GM19043 (cell line): ENCODE measurements around the gene FH.

Experiments
- ATAC-seq: cut with Tn5 transposase; IDR thresholded peaks from one replicate; pipeline ENCODE4 v1.9.1; 2021; ENCODE audit warnings: low read depth; ENCODE audit not compliant: unreplicated experiment

The FH gene

DNA sequence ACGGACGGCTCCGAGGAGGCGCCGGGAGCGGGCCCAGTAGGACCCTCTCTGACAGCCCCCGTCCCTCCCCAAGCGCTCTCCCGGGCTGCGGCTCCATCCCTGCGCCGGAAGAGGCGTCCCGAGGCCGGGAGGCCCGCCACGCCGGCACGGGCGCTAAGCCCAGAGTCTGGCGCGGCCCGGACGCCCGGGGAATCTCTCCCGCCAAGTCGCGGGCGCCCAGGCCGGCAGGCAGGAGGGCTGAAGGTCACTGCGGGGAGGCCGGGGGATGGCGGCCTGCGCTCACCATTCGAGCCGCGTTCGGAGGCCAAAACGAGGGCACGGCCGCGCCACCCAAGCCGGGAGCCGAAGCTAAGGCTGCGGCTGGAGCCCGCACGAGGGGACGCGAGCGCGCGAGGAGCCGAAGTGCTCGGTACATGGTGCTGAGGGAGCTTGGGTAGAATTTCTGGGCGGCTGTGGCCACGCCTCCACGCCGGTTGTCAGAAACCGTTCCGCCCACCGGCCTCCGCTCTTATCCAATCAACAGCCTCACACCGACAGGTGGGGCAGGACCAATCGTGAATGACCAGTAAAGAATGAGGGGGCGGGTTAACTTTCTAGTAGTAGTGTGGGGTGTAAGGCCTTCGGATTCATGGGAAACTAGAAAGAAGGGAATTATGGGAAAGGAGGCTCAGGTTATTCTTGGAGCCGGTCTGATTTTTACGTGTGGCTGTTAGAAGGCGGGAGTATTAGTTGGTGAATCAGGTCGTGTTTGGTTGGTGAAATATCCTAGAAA lies at the start of gene FH:
FH (minus strand) TSS at position 448 of the 772 bp plus-strand sequence; CDS start at position 415, 33 bp downstream.
- ATAC-seq, result peak; percentile 97

DNA sequence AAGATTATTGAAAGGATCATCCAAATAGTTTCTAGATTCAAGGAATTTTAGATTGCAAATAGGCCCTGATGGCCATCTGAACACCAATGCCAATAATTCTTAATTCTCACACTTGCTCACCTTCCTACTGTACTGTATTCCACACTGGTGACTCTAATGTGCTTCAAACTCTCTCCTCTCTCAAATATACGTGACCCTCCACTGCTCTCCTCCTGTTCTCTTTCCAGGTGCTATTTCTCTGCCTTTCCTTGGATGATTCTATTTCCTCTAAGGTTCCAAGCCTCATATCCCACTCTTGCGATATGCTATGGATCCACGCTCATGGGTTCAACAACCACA lies 41.3 kb upstream of the FH start:
- ATAC-seq, result no peak

DNA sequence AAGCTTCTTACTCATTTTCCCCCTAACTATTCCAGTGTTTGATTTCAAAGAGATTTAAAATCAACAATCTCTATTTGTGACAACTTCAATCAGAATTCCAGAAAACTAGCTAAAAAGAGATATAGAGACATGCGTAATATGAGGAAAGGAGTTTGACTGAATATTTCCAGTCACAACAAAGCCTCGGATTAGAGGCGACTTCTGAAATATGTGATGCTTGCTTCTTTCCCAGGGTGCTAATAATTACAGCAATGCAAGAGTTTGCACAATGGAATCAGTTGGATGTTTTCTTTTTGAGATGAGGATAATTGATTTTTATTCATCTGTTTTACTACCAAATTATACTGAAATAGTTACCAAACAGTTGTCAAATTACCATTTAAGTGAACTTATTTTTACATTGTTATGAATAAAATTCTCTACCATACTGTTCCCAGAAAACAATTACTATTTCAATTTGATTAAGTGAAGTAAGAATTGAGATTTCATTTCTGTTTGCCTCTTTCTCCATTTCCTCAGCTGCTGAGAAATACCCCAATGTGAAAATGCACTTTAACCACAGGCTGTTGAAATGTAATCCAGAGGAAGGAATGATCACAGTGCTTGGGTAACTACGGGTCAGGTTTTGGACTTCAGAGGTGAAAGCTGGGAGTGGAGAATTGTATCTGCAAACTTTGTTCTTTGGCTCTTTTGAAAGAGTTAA lies 40.7 kb upstream of the FH start:
- ATAC-seq, result no peak

DNA sequence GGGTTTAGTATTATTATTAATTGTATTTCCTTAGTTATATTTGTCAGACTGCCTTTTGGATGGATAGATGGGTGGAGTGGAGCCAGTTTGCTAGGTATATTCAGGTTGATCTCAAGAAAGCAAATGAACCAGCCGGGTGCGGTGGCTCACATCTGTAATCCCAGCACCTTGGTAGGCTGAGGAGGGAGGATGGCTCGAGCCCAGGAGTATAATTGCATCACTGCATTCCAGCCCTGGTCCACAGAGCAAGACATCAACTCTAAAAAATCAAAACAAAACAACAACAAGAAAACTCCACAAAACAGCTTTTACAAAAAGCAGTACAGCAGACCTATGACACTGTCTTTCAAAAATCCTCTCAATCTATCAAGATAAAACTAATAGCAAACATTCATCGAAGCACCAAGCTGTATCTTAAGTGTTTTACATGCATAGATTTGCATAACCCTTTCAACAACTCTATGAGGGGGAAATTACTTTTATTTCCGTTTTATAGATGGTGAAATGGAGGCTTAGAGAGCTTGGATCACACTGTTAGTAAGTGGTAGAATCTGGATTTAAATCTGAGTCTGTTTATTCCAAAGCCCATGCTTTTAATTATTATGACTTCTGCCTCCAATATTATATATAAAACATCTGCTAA lies 38.1 kb upstream of the FH start:
- no peak for ATAC-seq

DNA sequence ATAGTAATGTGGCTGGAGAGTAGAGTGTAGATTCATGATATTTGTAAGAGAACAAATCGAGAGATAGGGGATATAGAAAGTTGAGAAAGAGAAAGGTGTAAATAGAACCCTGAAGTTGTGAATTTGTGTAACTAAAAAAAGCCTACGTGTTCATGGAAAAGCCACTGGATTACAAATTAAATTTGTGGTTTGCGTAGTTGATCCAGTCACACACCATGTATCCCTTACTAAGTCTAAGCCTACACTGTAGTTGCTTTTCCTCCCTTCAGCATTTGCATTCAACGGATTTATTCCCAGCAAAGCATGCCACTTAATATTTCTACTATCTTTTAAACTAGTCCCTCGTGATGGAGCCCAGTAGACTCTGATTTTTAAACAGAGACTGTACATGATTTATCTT lies 37.5 kb upstream of the FH start:
- ATAC-seq, result no peak

DNA sequence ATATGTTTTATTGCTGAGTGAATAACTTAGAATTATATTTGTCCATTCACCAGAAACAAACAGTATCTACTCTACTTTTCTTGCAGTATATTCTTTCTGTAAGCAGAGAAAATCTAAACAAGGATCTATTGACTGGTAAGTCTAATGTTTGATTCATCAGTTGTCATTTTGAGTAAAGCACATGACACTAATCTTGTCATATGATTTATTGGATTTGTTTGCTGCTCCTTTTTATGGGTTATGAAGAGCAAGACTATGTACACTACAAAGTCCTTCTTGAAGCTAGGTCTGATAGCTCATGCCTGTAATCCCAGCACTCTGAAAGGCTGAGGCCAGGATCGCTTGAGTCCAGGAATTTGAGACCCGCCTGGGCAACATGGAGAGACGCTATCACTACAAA lies 36.0 kb upstream of the FH start:
- ATAC-seq, result no peak

DNA sequence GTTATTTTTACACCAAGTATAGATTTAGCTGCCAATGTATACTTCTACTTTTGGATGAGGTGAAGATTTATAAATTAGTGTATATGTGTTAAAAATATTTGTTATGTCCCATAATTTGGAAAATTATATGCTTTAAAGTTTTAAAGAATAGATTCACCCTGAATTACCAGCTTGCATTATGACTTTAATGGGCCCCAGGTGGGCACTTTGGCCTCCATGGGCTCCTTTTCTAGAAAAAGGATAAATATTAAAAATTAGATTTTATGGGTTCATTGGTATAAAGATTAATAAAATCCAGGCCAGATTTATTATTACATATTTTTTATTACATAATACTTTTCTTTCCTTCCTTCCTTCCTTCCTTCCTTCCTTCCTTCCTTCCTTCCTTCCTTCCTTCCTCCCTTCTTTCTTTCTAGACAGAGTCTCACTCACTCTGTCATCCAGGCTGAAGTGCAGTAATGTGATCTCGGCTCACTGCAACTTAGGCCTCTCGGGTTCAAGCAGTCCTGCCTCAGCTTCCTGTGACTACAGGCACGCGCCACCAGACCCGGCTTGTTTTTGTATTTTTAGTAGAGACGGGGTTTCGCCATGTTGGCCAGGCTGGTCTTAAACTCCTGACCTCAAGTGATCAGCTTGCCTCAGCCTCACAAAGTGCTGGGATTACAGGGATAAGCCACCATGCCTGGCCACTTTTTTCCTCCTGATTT lies 34.5 kb upstream of the FH start:
- ATAC-seq, result no peak

DNA sequence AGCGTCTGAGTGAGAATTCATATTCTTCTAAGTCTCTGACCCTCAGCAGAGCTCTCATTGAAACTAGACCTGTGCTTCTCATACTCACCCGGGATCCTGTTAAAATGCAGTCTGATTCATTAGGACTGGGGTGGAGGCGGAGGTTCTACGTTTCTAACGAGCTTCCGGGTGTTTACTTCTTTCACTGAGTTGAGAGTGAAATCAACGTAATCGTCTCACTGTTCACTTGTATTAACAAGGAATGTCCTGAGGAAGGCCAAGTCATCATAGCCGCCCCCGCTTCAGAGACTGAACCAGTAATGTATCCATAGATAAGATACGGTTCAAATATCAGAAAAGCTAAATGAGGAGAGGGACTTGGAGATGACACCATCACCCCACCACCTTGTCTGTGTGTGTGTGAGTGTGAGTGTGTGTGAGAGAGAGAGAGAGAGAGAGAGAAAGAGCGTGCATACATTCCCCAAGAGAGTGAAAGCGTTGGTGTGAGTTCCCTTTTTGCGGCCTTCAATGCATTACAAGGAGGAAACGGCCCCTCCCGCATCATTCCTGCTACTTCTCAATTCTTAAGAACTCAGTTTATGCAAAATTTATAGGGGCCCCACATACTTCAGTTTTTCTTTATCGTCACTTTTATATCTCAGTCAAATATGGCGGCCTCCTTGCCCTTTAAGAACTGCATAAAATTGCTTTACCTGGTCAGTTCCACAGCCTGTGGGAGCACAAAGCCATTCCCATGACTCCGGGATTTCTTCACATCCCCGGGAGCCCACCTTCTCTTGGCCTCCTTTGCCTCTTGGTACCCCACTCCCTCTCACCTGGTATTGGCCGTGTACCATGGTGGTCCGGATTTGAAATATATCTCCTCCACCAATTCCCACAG lies 32.4 kb upstream of the FH start:
- ATAC-seq, result peak; percentile 75

DNA sequence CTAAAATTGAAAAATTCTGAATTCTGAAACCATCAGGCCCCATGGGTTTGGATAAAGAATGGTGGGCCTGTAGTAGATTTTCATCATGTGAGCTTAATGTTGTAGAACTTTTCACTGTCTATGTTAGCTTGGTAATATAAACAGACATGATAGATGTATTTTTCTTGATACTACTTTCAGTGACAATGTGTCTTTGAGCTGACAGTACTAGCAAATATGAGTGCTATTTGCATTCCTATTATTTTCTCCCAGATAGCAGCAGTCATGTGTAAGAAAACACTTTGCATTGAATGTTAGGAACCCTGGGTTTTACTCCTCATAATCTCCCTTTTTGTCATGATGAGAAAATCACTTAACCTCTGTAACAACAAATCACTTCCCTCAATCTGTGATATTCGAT lies 30.8 kb upstream of the FH start:
- ATAC-seq, result no peak

DNA sequence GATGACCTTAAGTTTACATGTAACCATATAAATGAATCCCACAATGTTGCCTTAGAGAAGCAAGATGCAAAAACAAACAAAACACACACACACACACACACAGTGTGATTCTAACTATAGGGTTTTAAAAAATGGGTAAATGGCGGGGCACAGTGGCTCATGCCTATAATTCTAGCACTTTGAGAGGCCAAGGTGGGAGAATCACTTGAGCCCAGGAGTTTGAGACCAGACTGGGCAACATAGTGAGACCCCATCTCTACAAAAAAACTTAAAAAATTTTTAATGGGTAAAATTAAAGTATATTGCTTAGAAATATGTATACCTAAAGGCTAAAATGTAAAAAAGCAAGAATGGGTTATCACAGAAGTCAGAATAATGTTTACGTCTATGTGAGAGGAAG lies 28.5 kb upstream of the FH start:
- ATAC-seq, result no peak

DNA sequence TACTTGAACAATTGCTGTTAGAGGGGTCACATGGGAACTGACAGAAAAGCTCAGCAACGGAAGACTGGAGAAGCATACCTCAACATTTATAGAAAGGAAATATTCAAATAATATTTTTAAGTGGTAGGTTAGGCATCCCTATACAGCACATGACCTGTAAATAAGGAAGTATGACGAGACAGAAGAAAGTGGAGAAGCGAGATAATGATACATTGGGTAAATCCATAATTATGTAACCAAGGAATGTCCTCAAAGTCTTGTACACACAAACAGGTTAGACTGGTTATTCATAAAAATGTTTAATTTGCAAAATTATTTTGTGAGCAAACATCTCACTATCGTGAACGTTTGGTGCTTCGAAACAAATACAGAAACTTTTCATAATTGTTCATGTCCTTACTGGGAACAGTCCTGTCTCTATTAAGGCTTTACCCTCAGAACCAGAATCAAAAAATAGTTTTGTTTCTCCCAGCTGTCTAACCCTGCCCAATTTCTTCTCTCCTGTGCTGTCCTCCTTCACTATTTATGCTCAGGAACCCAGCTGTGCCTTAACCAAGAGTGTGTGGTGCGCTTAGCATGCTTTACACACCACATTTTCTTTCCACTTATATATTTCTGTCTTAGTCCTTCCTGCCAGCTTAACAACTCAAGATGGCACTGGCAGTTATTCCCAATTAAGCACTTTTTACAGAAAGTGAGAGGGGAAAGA lies 22.8 kb upstream of the FH start:
- no peak for ATAC-seq

DNA sequence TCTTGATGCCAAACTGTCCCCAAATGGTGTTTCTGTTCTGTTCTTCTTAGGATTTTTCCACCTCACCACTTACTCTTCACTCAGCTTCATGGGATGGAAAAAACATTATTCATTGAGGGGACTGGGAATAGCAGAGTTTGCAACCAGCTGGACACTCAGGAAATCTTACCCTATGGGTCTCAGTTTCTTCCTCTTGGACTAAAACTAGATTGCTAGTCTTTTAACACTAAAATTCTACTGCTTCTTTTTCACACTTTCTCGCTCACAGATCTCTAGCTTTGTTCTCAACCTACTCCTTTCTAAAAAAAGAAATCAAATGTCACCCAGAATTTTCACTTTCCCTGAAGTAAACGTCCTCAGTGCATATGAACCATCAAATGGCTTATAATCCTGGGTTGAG lies 17.4 kb upstream of the FH start:
- ATAC-seq, result no peak

DNA sequence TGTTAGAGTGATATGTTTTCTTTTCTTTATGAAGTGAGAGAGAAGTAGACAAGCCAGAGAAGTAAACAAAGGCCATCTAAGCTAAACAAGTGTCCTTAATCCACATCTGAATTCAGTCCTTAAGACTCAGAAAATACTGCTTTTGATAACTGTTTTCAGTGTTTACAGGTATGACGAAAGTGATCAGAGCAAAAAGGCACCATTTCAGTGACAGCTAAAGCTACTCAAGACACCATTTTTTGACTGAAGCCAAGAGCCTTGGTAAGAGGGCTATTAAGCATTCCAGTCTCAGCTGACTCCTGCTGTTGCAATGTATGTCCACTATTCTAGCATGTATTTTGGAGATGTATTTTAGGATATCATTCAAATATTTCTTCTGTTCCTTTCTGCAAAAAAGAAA lies 16.7 kb upstream of the FH start:
- no peak for ATAC-seq

DNA sequence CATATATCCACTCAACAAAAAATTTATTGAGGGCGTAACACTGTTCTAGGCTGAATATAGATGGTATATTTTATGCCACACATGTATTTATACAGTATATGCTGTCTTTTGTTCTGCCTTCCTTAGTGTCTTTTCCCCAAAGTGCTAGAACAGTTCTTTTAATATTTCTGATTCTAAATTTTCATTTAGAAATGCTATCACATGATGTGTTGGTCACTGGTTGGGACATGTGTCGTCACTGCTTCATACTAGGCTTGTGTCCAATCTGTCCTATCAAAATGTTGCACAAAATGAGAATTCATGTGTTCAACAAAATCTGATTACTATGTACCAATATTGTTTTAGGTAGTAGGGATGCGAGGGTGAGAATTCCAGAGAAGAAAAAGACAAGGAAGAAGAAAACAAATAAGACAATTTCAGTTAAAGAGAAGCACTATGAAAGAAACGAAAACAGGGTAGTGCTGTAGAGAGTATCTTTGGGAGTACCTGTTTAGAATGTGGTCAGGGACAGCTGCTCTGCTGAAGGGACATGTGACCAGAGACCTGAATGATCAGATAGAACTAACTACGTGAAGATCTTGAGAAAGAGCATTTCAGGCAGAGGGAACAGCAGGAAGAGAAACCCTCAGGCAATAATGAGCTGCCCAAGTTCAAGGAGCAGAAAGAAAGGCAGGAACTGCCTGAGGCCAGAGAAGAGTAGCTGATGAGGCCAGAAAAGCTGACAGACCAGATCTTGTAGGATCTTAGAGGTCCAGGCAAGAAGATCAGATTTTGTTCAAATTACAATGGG lies 14.0 kb upstream of the FH start:
- peak; percentile 35 for ATAC-seq

DNA sequence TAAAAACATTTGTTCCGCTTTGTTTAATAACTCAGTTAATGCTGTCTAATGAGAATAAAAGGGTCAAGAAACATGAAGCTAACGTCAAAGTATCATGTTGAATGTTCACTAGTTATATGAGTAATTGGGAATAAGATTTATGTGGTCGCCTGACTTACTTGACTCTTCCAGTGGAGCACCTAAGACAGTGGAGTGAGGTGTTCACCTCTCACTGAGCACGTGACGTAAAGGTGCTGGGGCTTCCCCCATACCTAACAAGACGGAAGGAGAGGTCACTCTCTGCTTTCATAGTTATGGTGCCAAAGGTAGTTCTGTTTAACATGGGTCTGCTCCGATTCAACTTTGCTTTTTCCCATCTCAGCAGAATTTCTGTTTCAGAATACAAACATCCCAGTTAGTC lies 13.3 kb upstream of the FH start:
- ATAC-seq, result peak; percentile 55

DNA sequence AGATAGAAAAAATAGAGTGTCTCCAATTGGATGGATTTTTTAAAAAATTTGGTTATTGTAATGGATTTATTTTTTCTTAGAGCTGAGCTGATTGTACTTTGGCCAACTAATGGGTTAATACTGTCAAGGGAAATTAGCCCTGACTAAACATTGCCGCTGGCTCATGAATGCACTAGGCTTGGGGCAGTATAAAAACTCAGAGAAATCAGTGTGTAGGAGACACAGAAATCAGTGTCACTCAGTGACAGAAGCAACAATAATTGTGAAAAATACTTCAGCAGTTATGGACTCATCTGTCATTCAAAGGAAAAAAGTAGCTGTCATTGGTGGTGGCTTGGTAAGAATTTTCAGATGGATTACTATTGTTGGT lies 12.6 kb upstream of the FH start, which contains the start of gene KMO:
KMO (plus strand) TSS at position 217 of the 370 bp plus-strand sequence; CDS start at position 284, 67 bp downstream.
- ATAC-seq, result peak; percentile 28

DNA sequence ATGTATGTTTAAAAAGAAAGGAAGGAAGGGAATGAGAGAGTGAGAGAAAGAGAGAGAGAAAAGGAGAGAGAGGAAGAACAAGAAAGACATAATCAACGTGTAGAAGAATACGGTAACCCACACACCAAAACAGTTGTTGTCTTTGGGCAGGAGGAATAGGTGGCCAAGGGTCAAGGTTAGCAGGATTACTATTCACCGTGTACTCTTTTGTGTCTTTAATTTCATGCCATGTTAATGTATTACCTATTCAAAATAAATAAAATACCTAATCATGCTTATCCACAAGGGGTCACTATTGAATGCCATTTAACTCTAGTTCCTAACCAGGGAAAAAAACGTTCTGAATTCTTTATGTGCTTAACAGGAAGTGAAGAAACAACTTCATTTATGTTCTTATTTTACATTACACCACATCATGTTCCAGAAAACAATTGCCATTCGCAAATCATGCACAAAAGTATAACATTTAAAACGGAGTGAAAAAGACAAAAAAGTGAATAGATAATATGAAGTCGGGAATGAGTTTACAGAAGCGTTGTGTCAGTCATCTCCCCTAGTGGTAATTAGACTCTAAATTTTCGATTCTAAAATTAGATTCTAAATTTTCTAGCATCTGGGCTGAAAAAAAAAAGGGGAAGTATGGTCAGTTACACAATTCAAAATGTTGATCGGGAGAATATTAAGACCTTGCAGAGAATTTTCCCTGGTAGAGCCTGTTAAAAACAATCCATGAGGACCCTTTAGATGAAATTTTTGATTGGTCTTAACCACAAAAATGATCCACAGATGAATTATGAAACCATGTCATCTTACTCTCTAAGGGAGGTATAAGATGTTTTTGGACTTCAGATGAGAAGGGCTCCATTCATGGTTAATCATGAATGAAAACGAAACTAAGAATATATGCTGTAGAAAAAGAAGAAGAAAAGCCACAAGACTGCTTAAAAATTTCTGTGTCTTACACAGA lies 11.9 kb upstream of the FH start:
- peak; percentile 65 for ATAC-seq

DNA sequence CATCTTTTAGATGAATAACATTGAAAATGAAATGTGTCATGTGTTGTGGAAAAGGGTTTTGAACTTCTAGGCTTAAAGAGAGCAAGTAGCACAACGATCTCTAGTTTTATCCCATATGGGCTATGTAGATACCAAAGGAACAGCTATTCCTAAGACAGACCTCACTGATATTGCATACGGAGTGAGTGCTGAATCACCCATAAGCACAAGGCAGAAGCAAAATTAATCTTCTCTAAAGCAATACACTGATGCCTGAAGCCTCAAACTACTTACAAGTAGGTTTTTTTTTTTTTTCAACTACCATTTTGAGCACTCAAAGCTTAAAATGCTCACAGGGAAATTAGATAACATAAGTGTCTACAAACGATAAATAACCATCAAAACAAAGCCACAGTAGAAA lies 7.6 kb upstream of the FH start:
- no peak for ATAC-seq
